NAMALWA (cell line): ENCODE data around the gene SLC35F1.

Experiments
- DNase-seq: peaks from one replicate; pipeline ENCODE4 v3.0.0-alpha.2; 2015; ENCODE audit warnings: low spot score

Gene SLC35F1

GRCh38 chr6:118123503-118124037, 216.5 kb downstream of the SLC35F1 start:
- no peak for DNase-seq

DNA sequence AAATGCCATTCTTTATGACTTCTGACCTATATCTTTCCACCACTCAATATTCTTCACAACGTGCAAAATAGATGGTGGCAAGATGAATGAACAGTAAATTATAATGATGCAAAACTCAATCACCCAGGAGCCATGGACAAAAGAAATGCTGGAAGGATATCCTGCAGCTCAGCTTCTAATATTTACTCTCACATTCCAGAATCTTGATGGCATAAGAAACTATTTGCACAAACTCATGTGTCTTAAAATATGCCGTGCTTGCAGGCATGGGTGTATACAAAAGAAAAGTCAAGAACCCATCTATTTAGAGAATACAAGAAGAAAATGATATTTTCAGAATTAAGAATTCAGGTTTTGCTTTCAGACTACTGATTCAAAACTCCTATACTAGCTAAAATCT, 217.8 kb downstream of the SLC35F1 start:
- no peak for DNase-seq

DNA sequence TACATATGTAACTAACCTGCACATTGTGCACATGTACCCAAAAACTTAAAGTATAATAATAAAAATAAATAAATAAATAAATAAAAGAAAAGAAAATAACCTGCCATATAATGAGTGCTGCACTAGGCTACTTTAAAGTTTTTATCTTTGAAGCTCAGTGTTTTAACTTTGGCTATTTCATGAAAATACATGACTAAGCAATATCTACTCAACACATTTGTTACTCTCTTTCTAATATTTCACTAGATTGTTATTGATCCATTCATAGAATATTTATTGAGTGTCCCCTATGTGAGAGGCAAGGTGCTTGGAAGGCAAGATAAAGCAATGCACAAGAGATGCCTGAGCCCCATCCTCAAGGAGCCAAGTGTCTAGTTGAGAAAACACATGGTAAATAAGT, 221.7 kb downstream of the SLC35F1 start:
- DNase-seq: no peak

- no peak for DNase-seq
Observed at GRCh38 chr6:118134206-118134605, 227.1 kb downstream of the SLC35F1 start.

DNA sequence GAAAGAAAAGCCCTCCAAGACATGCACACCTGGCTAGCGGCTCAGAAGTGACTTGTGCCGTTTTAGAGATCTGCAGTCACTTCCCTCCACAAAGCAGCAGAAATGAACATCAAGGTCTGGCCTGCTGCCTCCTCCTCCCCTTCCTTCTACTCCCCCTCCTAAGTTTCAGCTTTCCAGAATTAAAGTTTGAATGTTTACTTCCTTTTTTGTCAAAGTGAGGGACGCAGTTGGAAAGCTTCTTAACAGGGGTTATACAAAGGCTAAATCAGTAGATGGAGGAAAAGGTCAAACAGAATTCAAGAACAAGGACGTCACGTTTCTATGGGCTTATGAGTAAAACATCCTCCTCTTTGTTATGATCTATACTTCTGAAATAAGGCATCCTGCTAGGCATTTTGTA, 227.7 kb downstream of the SLC35F1 start:
- DNase-seq: no peak

- no peak for DNase-seq
Observed at GRCh38 chr6:118135371-118135770, 228.3 kb downstream of the SLC35F1 start.

- DNase-seq: no peak
Observed at GRCh38 chr6:118141211-118141610, 234.1 kb downstream of the SLC35F1 start.

DNA sequence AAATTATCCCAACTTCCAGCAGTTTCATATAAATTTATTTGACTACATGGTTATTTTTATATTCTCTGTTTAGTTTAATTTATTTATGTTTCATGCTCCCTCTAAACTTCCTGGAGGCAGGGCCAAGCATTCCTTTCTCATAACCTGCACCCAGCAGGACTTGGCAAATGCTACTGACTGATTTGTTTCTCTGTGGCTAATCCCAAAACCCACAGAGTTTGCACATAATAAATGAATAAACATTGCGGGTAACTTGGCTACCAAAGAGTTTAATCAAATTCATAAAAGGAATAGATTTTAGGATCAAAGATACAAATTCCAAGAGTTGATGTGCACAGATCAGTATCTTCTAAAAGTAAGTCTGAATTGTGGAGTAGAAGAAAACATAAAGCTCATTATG, 239.5 kb downstream of the SLC35F1 start:
- no peak for DNase-seq

GRCh38 chr6:118147511-118147910, 240.4 kb downstream of the SLC35F1 start:
- DNase-seq: no peak

DNA sequence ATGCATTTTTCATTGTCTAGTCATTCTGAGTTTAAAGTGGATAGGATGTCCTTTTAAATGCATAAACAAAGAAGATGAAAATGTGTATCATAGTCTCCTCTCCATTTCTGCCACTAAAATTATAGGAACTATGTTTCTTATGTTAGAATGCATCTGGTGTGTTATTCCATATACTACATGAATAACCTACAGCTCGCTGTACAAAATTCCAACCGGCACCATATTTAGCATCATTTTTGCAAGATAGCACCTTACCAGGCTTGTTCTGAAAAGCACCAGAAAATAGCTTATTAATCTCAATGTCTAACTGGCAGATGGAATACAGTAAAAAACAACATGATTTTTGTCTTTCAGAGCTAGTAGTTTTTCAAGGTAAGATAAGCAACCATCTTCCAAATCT, 241.5 kb downstream of the SLC35F1 start:
- DNase-seq: no peak

GRCh38 chr6:118152524-118152923, 245.5 kb downstream of the SLC35F1 start:
- no peak for DNase-seq

GRCh38 chr6:118161343-118161742, 254.3 kb downstream of the SLC35F1 start:
- no peak for DNase-seq

GRCh38 chr6:118163542-118163941, 256.5 kb downstream of the SLC35F1 start:
- DNase-seq: no peak

DNA sequence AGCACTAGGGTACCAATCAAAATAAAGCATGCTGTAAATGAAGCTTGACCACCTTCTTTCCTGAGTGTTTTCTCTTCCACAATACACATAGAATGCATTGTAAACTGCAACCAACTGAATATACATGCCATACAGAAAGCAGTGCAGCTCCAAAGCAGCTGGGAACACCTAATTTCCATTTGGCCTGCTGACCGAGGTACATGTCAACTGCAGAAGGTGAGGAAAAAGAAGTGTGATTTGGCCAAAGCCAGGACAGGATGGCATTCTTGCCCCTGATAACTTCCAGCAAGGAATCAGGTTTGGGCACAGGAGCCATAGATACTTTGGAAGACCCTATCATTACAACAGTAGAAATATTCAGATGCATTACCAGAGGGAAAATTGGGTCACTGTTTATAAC, 258.4 kb downstream of the SLC35F1 start:
- no peak for DNase-seq

- DNase-seq: no peak
Observed at GRCh38 chr6:118168421-118168820, 261.4 kb downstream of the SLC35F1 start.

DNA sequence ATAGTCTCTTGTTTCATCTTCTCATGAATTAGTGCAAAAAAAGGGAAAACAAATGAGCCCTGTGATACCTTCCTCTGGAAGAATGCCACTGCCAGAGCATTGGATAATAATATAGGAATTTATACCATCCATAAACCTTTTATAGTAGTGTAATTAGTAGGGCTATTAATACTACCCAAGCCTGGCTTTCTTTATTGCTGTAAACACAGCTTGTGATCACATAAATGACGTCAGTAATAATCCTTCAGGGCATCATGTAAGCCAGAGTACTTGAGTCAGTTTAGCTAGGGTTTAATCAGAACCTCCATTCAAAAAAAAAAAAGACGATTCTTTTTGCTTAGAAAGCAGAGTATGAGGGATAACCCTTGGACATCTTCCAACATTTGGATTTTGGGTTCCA, 264.8 kb downstream of the SLC35F1 start:
- DNase-seq: no peak

- no peak for DNase-seq
Observed at GRCh38 chr6:118174071-118174470, 267.0 kb downstream of the SLC35F1 start.

- no peak for DNase-seq
Observed at GRCh38 chr6:118177720-118178119, 270.7 kb downstream of the SLC35F1 start.

- no peak for DNase-seq
Observed at GRCh38 chr6:118179048-118179447, 272.0 kb downstream of the SLC35F1 start.

DNA sequence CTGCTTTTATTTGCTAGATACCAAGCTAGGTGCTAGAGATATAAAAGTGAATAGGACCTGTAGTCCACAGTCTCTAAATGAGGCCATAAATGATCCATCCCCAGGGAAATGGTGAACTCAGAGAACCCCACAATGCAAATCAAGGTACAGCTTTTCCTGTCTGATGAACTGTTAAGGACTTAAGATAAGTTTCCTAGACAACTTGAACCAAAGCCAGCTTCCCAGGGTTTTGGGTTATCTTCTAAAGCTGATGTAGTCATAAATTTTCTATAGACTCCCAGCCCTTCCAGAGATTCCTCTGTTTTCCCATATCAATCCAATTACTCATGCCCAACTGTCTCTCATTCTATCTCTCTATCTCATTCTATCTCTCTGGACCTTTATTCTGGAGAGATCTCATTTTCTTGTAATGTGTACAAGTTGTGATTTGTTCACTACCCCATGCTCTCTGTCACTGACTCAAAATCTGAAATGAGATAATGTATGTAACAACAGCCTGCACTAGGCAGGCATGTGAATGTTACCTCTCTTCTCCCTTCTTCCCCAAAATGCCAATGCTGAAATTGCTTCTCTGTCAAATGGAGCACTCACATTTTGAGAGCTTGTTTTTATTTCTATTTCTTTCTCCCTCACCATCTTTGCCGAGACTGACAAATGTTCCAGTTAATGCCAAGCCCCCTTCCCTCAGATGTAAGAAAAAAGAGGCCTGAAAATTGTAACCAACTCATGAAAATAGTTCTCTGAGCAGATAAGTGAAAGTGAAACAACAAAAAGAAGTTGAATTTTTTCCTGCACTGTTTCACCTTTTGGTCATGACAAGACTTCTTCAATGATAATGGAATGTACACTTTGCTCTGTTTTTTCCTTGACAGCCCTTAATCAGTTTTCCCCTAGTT, 279.9 kb downstream of the SLC35F1 start:
- no peak for DNase-seq

DNA sequence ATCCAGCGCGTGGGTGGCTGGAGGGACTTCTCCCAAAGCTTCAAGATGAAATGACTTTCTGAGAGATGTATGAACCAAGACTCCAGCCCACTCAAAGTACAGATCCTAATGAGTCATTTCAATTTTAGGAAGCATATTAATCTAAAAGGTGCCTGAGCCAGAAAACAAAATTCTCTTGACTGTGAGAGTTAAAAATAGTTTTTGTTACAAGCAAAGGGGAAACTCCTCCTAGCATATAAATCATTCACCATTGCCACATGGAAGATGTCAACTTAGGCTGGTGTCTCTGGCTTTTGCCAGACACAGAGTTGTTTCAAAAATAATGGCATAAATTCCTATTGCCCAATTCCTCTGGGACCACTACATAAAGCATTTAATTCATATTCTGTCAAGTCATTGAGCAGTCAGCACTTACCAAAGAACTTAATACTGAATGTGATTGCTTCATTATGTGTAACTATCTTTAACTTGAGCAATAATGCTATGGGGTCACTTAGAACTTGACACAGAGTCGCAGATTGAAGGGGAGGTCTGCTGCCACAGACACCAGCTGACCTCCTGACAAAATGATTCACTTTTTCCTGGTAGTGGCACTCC, 280.6 kb downstream of the SLC35F1 start:
- DNase-seq: no peak

DNA sequence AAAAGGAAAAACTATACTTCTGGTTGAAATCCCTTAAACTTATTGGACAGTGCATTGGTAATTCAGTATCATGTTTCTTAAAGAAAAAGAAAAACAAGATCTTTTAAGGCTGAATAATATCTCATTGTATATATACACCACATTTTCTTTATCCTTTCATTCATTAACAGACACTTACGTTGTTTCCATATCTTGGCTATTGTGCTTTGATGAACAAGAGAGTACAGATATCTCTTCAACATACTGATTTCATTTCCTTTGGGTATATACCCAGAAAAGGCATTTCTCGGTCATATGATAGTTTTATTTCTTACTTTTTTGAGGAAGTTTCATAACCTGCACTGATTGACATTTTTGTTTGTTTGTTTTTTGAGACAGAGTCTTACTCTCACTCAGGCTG, 281.5 kb downstream of the SLC35F1 start:
- DNase-seq: no peak

GRCh38 chr6:118197539-118197938, 290.5 kb downstream of the SLC35F1 start:
- DNase-seq: no peak
